Brain microvascular endothelial cell (primary cell): ENCODE results near the gene BCOR.

Source experiments
- DNase-seq: peaks from one replicate; pipeline ENCODE4 v3.0.0-alpha.2; 2020
- H3K27ac ChIP-seq: fragments of 250-450 bp; sonication (Bioruptor Pico); 2 replicates; pipeline ENCODE4 v1.5.1; 2020; ENCODE audit warnings: mild to moderate bottlenecking, moderate library complexity
- H3K27me3 ChIP-seq: fragments of 250-450 bp; sonication (Bioruptor Pico); replicated peaks from 2 replicates; pipeline ENCODE4 v1.5.1; 2020; ENCODE audit warnings: mild to moderate bottlenecking
- H3K36me3 ChIP-seq: fragments of 250-450 bp; sonication (Bioruptor Pico); replicated peaks from 2 replicates; pipeline ENCODE4 v1.5.1; 2020; ENCODE audit warnings: mild to moderate bottlenecking
- H3K4me3 ChIP-seq: 2 replicates; pipeline ENCODE4 v1.5.1; 2011; ENCODE audit warnings: low read depth, mild to moderate bottlenecking, control low read depth, low read length, moderate library complexity
- in situ Hi-C: cut with HindIII; loops from 2 replicates; pipeline ENCODE4 v1.10.0; 2017; ENCODE audit warnings: low sequenced_read_pairs, low pct_ligation_motif_present
- TF ChIP-seq, protein P1 (sequence below): IDR thresholded peaks from 2 replicates; pipeline ENCODE4 v1.5.1; 2011; ENCODE audit warnings: low read depth, mild to moderate bottlenecking, moderate library complexity, low read length, control low read depth, inconsistent platforms; ENCODE audit errors: missing control alignments

BCOR gene

DNA sequence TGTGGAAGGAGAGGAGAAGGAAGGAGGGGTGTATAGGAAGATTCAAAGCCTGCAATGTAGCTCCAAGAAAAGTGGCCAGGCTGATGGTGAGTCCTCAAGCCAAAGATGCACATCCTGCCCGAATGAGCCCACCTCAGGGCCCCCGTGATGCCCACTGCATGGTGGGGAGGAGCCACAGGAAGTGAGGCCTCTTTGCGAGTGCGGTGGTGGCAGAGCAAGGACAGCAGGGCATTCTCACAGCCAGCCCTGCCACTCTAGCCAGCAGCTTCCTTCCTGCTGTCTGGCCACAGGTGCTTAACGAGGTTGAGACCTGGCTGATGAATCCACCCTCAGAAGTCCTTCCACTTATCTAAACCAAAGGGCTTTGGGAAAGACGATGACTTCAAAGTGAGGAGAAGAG lies 55.8 kb downstream of the BCOR start:
- TF ChIP-seq, protein P1, sequence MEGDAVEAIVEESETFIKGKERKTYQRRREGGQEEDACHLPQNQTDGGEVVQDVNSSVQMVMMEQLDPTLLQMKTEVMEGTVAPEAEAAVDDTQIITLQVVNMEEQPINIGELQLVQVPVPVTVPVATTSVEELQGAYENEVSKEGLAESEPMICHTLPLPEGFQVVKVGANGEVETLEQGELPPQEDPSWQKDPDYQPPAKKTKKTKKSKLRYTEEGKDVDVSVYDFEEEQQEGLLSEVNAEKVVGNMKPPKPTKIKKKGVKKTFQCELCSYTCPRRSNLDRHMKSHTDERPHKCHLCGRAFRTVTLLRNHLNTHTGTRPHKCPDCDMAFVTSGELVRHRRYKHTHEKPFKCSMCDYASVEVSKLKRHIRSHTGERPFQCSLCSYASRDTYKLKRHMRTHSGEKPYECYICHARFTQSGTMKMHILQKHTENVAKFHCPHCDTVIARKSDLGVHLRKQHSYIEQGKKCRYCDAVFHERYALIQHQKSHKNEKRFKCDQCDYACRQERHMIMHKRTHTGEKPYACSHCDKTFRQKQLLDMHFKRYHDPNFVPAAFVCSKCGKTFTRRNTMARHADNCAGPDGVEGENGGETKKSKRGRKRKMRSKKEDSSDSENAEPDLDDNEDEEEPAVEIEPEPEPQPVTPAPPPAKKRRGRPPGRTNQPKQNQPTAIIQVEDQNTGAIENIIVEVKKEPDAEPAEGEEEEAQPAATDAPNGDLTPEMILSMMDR: no peak
- no peak overlapping the region for H3K4me3 ChIP-seq
- in situ Hi-C loops: no loop called here

DNA sequence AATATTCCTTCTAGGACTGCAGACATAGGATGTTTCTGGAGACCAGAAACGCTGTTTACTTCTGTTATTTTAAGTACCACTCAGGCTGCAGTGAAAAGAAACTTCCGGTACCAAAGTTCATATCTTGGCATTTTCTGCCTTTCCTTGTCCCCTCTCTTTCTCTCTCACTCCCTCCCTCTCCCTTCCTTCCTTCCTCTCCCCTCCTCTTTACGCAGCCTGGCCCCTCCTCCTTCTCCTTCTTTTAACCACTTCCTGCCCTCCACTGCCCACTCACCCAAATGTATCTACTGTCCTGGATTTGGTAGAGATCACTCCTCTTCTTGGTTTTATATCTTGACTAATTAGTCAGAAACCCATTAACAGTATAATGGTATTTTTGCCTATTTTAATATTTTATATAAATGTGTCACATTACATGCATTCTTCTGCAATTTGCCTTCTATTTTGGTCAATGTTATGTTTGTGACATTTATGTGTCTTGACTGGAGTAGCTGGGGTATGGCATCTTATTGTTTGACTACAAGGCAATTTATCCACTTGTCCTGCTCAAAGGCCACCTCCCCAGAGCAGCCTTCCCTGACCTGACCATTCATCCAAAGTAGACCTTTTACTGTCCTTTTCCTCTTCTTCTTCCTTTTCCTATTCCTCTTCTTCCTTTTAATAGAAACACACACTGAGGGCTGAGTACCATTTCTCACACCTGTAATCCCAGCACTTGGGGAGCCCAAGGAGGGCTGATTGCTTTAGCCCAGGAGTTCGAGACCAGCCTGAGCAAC lies 56.9 kb downstream of the BCOR start:
- in situ Hi-C loops: no loop called here
- Histone ChIP-seq H3K36me3 (no peaks in the 10 kb centered on the region), H3K27me3 (no peaks in the 10 kb centered on the region), H3K4me3 (no peak overlapping the region), H3K27ac (no peak overlapping the region)
- DNase-seq: no peak
- TF ChIP-seq, protein P1: no peak

More for the DNA sequence above, 55.8 kb downstream of the BCOR start:
- no peaks in the 10 kb centered on the region for H3K27me3 ChIP-seq
- DNase-seq: no peak
- H3K27ac ChIP-seq: no peak overlapping the region
- H3K36me3 ChIP-seq: no peaks in the 10 kb centered on the region

- in situ Hi-C loops: no loop called here
- Histone ChIP-seq H3K27me3 (no peaks in the 10 kb centered on the region), H3K4me3 (no peak overlapping the region), H3K36me3 (no peaks in the 10 kb centered on the region), H3K27ac (no peak overlapping the region)
- TF ChIP-seq, protein P1: no peak
- no peak for DNase-seq
These were observed 57.9 kb downstream of the BCOR start for GRCh38 chrX:40039887-40040286.

DNA sequence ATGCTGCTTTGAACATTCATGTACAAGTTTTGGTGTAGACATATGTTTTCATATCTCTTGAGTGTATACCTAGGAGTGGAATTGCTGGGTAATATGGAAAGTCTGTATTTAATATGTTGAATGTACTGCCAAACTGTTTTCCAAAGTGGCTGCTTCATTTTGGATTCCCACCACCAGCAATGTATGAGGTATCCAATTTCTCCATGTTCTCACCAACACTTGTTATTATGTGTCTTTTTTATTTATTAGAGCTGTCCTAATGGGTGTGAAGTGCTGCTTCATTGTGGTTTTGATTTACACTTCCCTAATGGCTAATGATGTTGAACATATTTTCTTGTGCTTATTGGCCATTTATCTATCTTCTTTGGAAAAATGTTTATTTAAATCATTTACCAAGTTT lies 60.4 kb downstream of the BCOR start:
- DNase-seq: no peak
- H3K4me3 ChIP-seq: no peak overlapping the region
- in situ Hi-C loops: no loop called here
- TF ChIP-seq, protein P1: no peak
- no peaks in the 10 kb centered on the region for H3K27me3 ChIP-seq
- no peaks in the 10 kb centered on the region for H3K36me3 ChIP-seq
- H3K27ac ChIP-seq: no peak overlapping the region

GRCh38 chrX:40035726-40036125 lies 62.0 kb downstream of the BCOR start:
- Histone ChIP-seq H3K27me3 (no peaks in the 10 kb centered on the region), H3K36me3 (no peaks in the 10 kb centered on the region), H3K27ac (no peak overlapping the region), H3K4me3 (no peak overlapping the region)
- in situ Hi-C loops: no loop called here
- no peak for DNase-seq
- TF ChIP-seq, protein P1: no peak

- no peak for DNase-seq
- TF ChIP-seq, protein P1: no peak
- H3K27me3 ChIP-seq: no peaks in the 10 kb centered on the region
- no peak overlapping the region for H3K4me3 ChIP-seq
- H3K27ac ChIP-seq: no peak overlapping the region
- in situ Hi-C loops: no loop called here
- no peaks in the 10 kb centered on the region for H3K36me3 ChIP-seq
These were observed 65.8 kb downstream of the BCOR start for GRCh38 chrX:40031911-40032310.
